ENCODE results near the gene BBS9.
"Not testable (repeated sequence)": the region's sequence is repeated elsewhere in the genome, so short reads cannot be mapped to it uniquely, and the experiment has no call there.

Gene BBS9

GRCh38 chr7:33299425-33299824 lies 170.1 kb downstream of the BBS9 start:
- ChIA-PET POLR2A (ENCODE audit: low non-redundant PET) (no interaction called here), CTCF (no interaction called here)
- TF ChIP-seq CTCF (conservative IDR thresholded peaks at IDR 0.05; ENCODE audit: low read depth): no peak
- no peak for DNase-seq (ENCODE audit: low spot score)
- H3K27ac ChIP-seq: no peak overlapping the region

GRCh38 chr7:33300131-33300530 lies 170.8 kb downstream of the BBS9 start:
- ChIA-PET POLR2A (ENCODE audit: low non-redundant PET) (no interaction called here), CTCF (no interaction called here)
- TF ChIP-seq CTCF (conservative IDR thresholded peaks at IDR 0.05; ENCODE audit: low read depth): no peak

GRCh38 chr7:33300742-33301141 lies 171.4 kb downstream of the BBS9 start:
- ChIA-PET CTCF (no interaction called here), POLR2A (ENCODE audit: low non-redundant PET) (no interaction called here)
- no peak overlapping the region for H3K27ac ChIP-seq
- DNase-seq (ENCODE audit: low spot score): no peak
- no peak for TF ChIP-seq CTCF (conservative IDR thresholded peaks at IDR 0.05; ENCODE audit: low read depth)

More at GRCh38 chr7:33300131-33300530, 170.8 kb downstream of the BBS9 start:
- no peak overlapping the region for H3K27ac ChIP-seq
- DNase-seq (ENCODE audit: low spot score): no peak

GRCh38 chr7:33303978-33304557 lies 174.7 kb downstream of the BBS9 start:
- DNase-seq (ENCODE audit: low spot score); POLR2A ChIA-PET (ENCODE audit: low non-redundant PET); H3K27ac ChIP-seq: not testable (repeated sequence)
- CTCF ChIA-PET: interaction anchor here (0.6 kb wide), 1 partner anchor 1017 kb away, joined by 5 read pairs; no protein-coding TSS in a partner anchor

GRCh38 chr7:33307205-33307604 lies 177.8 kb downstream of the BBS9 start:
- POLR2A ChIA-PET (ENCODE audit: low non-redundant PET): no interaction called here
- H3K27ac ChIP-seq: no peak overlapping the region
- DNase-seq (ENCODE audit: low spot score): no peak
- no peak for TF ChIP-seq CTCF (conservative IDR thresholded peaks at IDR 0.05; ENCODE audit: low read depth)
- CTCF ChIA-PET: no interaction called here

- no peak overlapping the region for H3K27ac ChIP-seq
- POLR2A ChIA-PET (ENCODE audit: low non-redundant PET): no interaction called here
- no peak for DNase-seq (ENCODE audit: low spot score)
- no peak for TF ChIP-seq CTCF (conservative IDR thresholded peaks at IDR 0.05; ENCODE audit: low read depth)
- CTCF ChIA-PET: no interaction called here
These were observed 181.2 kb downstream of the BBS9 start for GRCh38 chr7:33310546-33310945.

- ChIA-PET POLR2A (ENCODE audit: low non-redundant PET) (no interaction called here), CTCF (interaction anchor here (0.5 kb wide), 1 partner anchor 93 kb away, joined by 5 read pairs; no protein-coding TSS in a partner anchor)
- no peak for TF ChIP-seq CTCF (conservative IDR thresholded peaks at IDR 0.05; ENCODE audit: low read depth)
These were observed 196.6 kb downstream of the BBS9 start for GRCh38 chr7:33325754-33326484.

More at GRCh38 chr7:33325754-33326484, 196.6 kb downstream of the BBS9 start:
- DNase-seq (ENCODE audit: low spot score): no peak
- H3K27ac ChIP-seq: no peak overlapping the region
